H1 (cell line): ENCODE measurements around the gene BRSK2. TPM values are rescaled to one million over a fixed set of nuclear protein-coding genes. Genes with fewer than 3 reads are reported as not detected.

ENCODE experiments used
- CTCF ChIA-PET: fragments of 300-600 bp; sonication (Branson Sonifier 250); formaldehyde crosslinking; loops from one replicate; lab custom pipeline; 2021; ENCODE audit not compliant: partially characterized antibody; lab: Charles Lee
- POLR2A ChIA-PET: fragments of 300-600 bp; sonication (Branson Sonifier 250); formaldehyde crosslinking; loops from one replicate; lab custom pipeline; 2021; ENCODE audit warnings: inconsistent platforms; ENCODE audit not compliant: partially characterized antibody; lab: Charles Lee
- DNase-seq, 2 experiments: peaks; one replicate each; pipeline versions ENCODE4 v3.0.0 to v3.0.0-alpha.2; 2010 to 2022; ENCODE audit warnings: low spot score in 2 of 2, low read depth in 1 of 2, mixed read lengths in 1 of 2
- FAIRE-seq: peaks from 2 replicates; lab custom pipeline; 2011; peaks lifted over from hg19 to GRCh38; lab: Jason Lieb, UNC
- H2AFZ ChIP-seq: 2 replicates; pipeline ENCODE4 v1.8.1; 2012; ENCODE audit warnings: low read length, inconsistent platforms
- H2AK5ac ChIP-seq: 2 replicates; pipeline ENCODE4 v1.6.1; 2013; ENCODE audit warnings: low read depth, low read length
- H2BK120ac ChIP-seq: replicated peaks from 2 replicates; pipeline ENCODE3; 2013; ENCODE audit warnings: low read depth, low read length, inconsistent platforms
- H2BK12ac ChIP-seq: 2 replicates; pipeline ENCODE4 v1.6.1; 2013; ENCODE audit warnings: low read depth, low read length
- H2BK15ac ChIP-seq: 2 replicates; pipeline ENCODE4 v1.6.1; 2013; ENCODE audit warnings: low read length
- H2BK20ac ChIP-seq: 2 replicates; pipeline ENCODE4 v1.6.1; 2013; ENCODE audit warnings: low read length
- H2BK5ac ChIP-seq: 2 replicates; pipeline ENCODE4 v1.6.1; 2013; ENCODE audit warnings: low read depth, low read length
- H3K14ac ChIP-seq: 2 replicates; pipeline ENCODE4 v1.6.1; 2013; ENCODE audit warnings: inconsistent platforms; ENCODE audit not compliant: insufficient read length
- H3K18ac ChIP-seq: 2 replicates; pipeline ENCODE4 v1.6.1; 2013; ENCODE audit warnings: low read length; ENCODE audit errors: extremely low read depth
- H3K23ac ChIP-seq: 2 replicates; pipeline ENCODE4 v1.6.1; 2013; ENCODE audit warnings: inconsistent platforms; ENCODE audit not compliant: insufficient read length
- H3K23me2 ChIP-seq: 2 replicates; pipeline ENCODE4 v1.6.1; 2013; ENCODE audit warnings: low read depth, low read length
- H3K27ac ChIP-seq: 2 replicates; pipeline ENCODE4 v1.6.1; 2011; ENCODE audit warnings: low read depth, low read length, inconsistent platforms
- H3K27me3 ChIP-seq, 4 experiments: replicated peaks in 1 of 4; 1 replicate in 1 of 4; 2 replicates in 3 of 4; pipeline versions ENCODE4 v1.6.1 to v1.8.1; 2011 to 2013; ENCODE audit warnings: low read length in 3 of 4, mild to moderate bottlenecking in 3 of 4, inconsistent platforms in 2 of 4, mixed read lengths in 2 of 4, moderate library complexity in 1 of 4; ENCODE audit not compliant: control insufficient read depth in 3 of 4, insufficient read depth in 3 of 4; ENCODE audit errors: extremely low read depth in 1 of 4
- H3K36me3 ChIP-seq, 4 experiments: 2 replicates each; pipeline versions ENCODE4 v1.6.1 to v1.8.1; 2011 to 2013; ENCODE audit warnings: mild to moderate bottlenecking in 4 of 4, low read length in 3 of 4, moderate library complexity in 2 of 4, control low read depth in 1 of 4, inconsistent platforms in 1 of 4; ENCODE audit not compliant: insufficient read depth in 4 of 4, control insufficient read depth in 2 of 4
- H3K4ac ChIP-seq: replicated peaks from 2 replicates; pipeline ENCODE3; 2013; ENCODE audit warnings: low read length, low read depth, mixed read lengths, inconsistent platforms; ENCODE audit not compliant: insufficient read length
- H3K4me1 ChIP-seq, 4 experiments: replicated peaks in 1 of 4; 1 replicate in 1 of 4; 2 replicates in 3 of 4; pipeline versions ENCODE4 v1.6.1 to v1.8.1; 2011 to 2013; ENCODE audit warnings: low read length in 3 of 4, inconsistent platforms in 2 of 4, mixed read lengths in 1 of 4; ENCODE audit not compliant: insufficient read depth in 4 of 4, control insufficient read depth in 3 of 4
- H3K4me2 ChIP-seq, 2 experiments: 2 replicates each; pipeline versions ENCODE4 v1.6.1 to v1.8.1; 2011 to 2013; ENCODE audit warnings: low read depth in 2 of 2, low read length in 2 of 2, control low read depth in 1 of 2, inconsistent platforms in 1 of 2, mild to moderate bottlenecking in 1 of 2; ENCODE audit not compliant: insufficient read depth in 1 of 2
- H3K4me3 ChIP-seq, 4 experiments: fragments of 200-600, 300-600 bp in 1 of 4; sonication (generic), shearing (Covaris generic), sonication (Bioruptor Twin) in 1 of 4; 2 replicates each; pipeline versions ENCODE4 v1.5.1 to v1.8.1; 2011 to 2016; ENCODE audit warnings: low read length in 4 of 4, low read depth in 3 of 4, control low read depth in 2 of 4, inconsistent platforms in 2 of 4, mild to moderate bottlenecking in 2 of 4, mixed read lengths in 1 of 4, moderate library complexity in 1 of 4; ENCODE audit not compliant: insufficient read depth in 2 of 4; ENCODE audit errors: extremely low read depth in 1 of 4
- H3K56ac ChIP-seq: replicated peaks from 2 replicates; pipeline ENCODE3; 2013; ENCODE audit warnings: low read depth, mild to moderate bottlenecking, mixed read lengths, low read length, inconsistent platforms; ENCODE audit not compliant: insufficient read length
- H3K79me1 ChIP-seq: 2 replicates; pipeline ENCODE4 v1.6.1; 2013; ENCODE audit warnings: low read depth, low read length, control low read depth
- H3K79me2 ChIP-seq, 2 experiments: 2 replicates each; pipeline versions ENCODE4 v1.6.1 to v1.8.1; 2012 to 2013; ENCODE audit warnings: low read length in 2 of 2, mild to moderate bottlenecking in 2 of 2, inconsistent platforms in 1 of 2; ENCODE audit not compliant: insufficient read depth in 2 of 2, control insufficient read depth in 1 of 2
- H3K9ac ChIP-seq, 4 experiments: replicated peaks in 1 of 4; 1 replicate in 1 of 4; 2 replicates in 3 of 4; pipeline versions ENCODE4 v1.6.1 to v1.8.1; 2011 to 2013; ENCODE audit warnings: low read depth in 3 of 4, low read length in 3 of 4, control low read depth in 2 of 4, mild to moderate bottlenecking in 2 of 4, moderate library complexity in 2 of 4, inconsistent platforms in 1 of 4; ENCODE audit errors: extremely low read depth in 1 of 4
- H3K9me3 ChIP-seq, 2 experiments: 2 replicates each; pipeline versions ENCODE4 v1.6.1 to v1.8.1; 2012 to 2013; ENCODE audit warnings: mild to moderate bottlenecking in 2 of 2, moderate library complexity in 2 of 2, control low read depth in 1 of 2, inconsistent platforms in 1 of 2, low read depth in 1 of 2, low read length in 1 of 2, mixed read lengths in 1 of 2; ENCODE audit not compliant: insufficient read depth in 2 of 2
- H4K20me1 ChIP-seq, 2 experiments: replicated peaks in 1 of 2; 2 replicates each; pipeline versions ENCODE3 to v1.8.1; 2011 to 2013; ENCODE audit warnings: inconsistent platforms in 2 of 2, low read length in 2 of 2, mild to moderate bottlenecking in 1 of 2; ENCODE audit not compliant: insufficient read depth in 2 of 2, control insufficient read depth in 1 of 2
- H4K5ac ChIP-seq: 2 replicates; pipeline ENCODE4 v1.6.1; 2013; ENCODE audit warnings: low read length, low read depth, mixed read lengths, inconsistent platforms; ENCODE audit not compliant: insufficient read length
- H4K8ac ChIP-seq: 2 replicates; pipeline ENCODE4 v1.8.0; 2013; ENCODE audit warnings: mild to moderate bottlenecking, moderate library complexity, low read length, inconsistent platforms; ENCODE audit not compliant: insufficient read depth; ENCODE audit errors: extremely low read depth
- H4K91ac ChIP-seq: replicated peaks from 2 replicates; pipeline ENCODE3; 2013; ENCODE audit warnings: low read length, mixed read lengths, inconsistent platforms; ENCODE audit not compliant: insufficient read length
- EGR1 ChIP-seq: IDR thresholded peaks from 2 replicates; pipeline ENCODE4 v1.6.1; 2011; ENCODE audit warnings: low read depth, low read length, borderline replicate concordance
- EP300 ChIP-seq, 2 experiments: IDR thresholded peaks; 1 replicate in 1 of 2; 2 replicates in 1 of 2; pipeline ENCODE4 v1.6.1; 2011 to 2012; ENCODE audit warnings: low read depth in 2 of 2, low read length in 2 of 2, mild to moderate bottlenecking in 2 of 2, borderline replicate concordance in 1 of 2, inconsistent platforms in 1 of 2, moderate library complexity in 1 of 2
- EZH2 ChIP-seq: fragments of 200-600 bp; sonication (generic); IDR thresholded peaks from 2 replicates; pipeline ENCODE4 v1.7.1; 2012; ENCODE audit warnings: low read depth, mild to moderate bottlenecking, moderate library complexity, low read length, inconsistent platforms; ENCODE audit not compliant: severe bottlenecking
- NRF1 ChIP-seq: IDR thresholded peaks from 2 replicates; pipeline ENCODE4 v1.6.1; 2011; ENCODE audit warnings: mild to moderate bottlenecking, low read depth, low read length, improper control_type of control experiment
- POLR2A ChIP-seq, 2 experiments: IDR thresholded peaks; 1 replicate in 1 of 2; 2 replicates in 1 of 2; pipeline ENCODE4 v1.6.1; 2011; ENCODE audit warnings: low read depth in 2 of 2, low read length in 2 of 2, mild to moderate bottlenecking in 2 of 2; ENCODE audit errors: control extremely low read depth in 1 of 2
- RXRA ChIP-seq: IDR thresholded peaks from 2 replicates; pipeline ENCODE4 v1.6.1; 2011; ENCODE audit warnings: low read depth, mild to moderate bottlenecking, low read length, moderate library complexity; ENCODE audit not compliant: insufficient read depth
- SRF ChIP-seq: IDR thresholded peaks from 2 replicates; pipeline ENCODE4 v1.6.1; 2011; ENCODE audit warnings: mild to moderate bottlenecking, low read depth, low read length, moderate library complexity
- SUZ12 ChIP-seq: fragments of 200-600 bp; sonication (generic); IDR thresholded peaks from 2 replicates; pipeline ENCODE4 v1.6.1; 2012; ENCODE audit warnings: mild to moderate bottlenecking, inconsistent platforms, low read length, moderate library complexity, mixed read lengths
- TBP ChIP-seq: IDR thresholded peaks from 2 replicates; pipeline ENCODE4 v1.6.1; 2011; ENCODE audit warnings: low read depth, low read length, improper control_type of control experiment
- TCF12 ChIP-seq: IDR thresholded peaks from 2 replicates; pipeline ENCODE4 v1.6.1; 2011; ENCODE audit warnings: low read depth, mild to moderate bottlenecking, low read length
- TEAD4 ChIP-seq: IDR thresholded peaks from 2 replicates; pipeline ENCODE4 v1.6.1; 2012; ENCODE audit warnings: low read depth, low read length, inconsistent platforms, mixed read lengths
- WGBS, 2 experiments: shearing (Covaris generic) in 1 of 2; methylation state at CpG; one replicate each; pipeline versions ENCODE4 v1.1.6 to v1.1.7; 2013 to 2015; ENCODE audit warnings: low lambda C conversion rate in 2 of 2, mixed read lengths in 2 of 2, inconsistent platforms in 1 of 2, low coverage in 1 of 2, missing lambda C conversion rate in 1 of 2; ENCODE audit not compliant: insufficient replicate concordance in 2 of 2, insufficient coverage in 1 of 2, insufficient read length in 1 of 2; ENCODE audit errors: extremely low coverage in 1 of 2, missing lambda C conversion rate in 1 of 2; 5-methylcytosine and 5-hydroxymethylcytosine counted together
- polyA plus RNA-seq, 7 experiments: library from polyadenylated mRNA; depleted of rRNA in 3 of 7; stranded (reverse) in 5 of 7; unstranded in 2 of 7; fragments of >200 nt in 5 of 7; fragments of 200-250 nt in 2 of 7; gene quantifications; 1 replicate in 5 of 7; 2 replicates in 1 of 7; 4 replicates in 1 of 7; pipeline versions ENCODE4 v1.2.1 to v1.2.3, GENCODE V29; 2011 to 2013; ENCODE audit warnings: missing spikeins in 2 of 7, mixed read lengths in 2 of 7
- total RNA-seq: library from RNA; stranded (reverse); fragmentation: NEBNext Ultra II Directional; extraction: Animal tissue kit (Norgen Biotek cat#: 25700); gene quantifications from 2 replicates; pipeline ENCODE4 v1.2.1, GENCODE V29; 2021
- TF ChIP-seq, protein P1 (sequence below), 3 experiments: IDR thresholded peaks; 1 replicate in 2 of 3; 2 replicates in 1 of 3; pipeline versions ENCODE4 v1.5.1 to v1.6.1; 2011; ENCODE audit warnings: low read length in 3 of 3, mild to moderate bottlenecking in 3 of 3, inconsistent platforms in 2 of 3, low read depth in 1 of 3, moderate library complexity in 1 of 3; ENCODE audit not compliant: insufficient read depth in 1 of 3; ENCODE audit errors: control extremely low read depth in 1 of 3

BRSK2 gene
- total and polyA plus RNA-seq, 2 of the 8 experiments (the other 6 are each of a cell fraction or from before 2014, with no cell fraction given): 17.3 to 27.1 TPM

DNA sequence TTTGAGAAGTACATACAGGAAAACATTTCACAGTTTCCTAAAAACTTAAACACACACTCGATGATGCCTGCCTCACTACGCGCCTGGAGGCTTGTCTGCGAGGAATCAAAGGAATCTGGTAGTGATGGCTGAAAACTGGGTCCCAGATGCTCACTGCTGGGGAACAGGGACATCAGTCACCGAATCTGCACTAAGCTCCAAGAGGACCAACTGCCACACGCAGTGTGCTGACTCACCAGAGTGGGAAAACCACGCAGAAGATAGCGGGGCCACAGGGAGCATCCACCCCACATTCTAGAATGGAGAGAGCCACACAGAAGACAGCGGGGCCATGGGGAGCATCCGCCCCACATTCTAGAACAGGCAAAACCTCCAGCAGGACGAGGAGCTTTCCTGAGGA is 121.2 kb downstream of the BRSK2 start:
- CTCF ChIA-PET: interaction anchor here (1.0 kb wide), 2 partner anchors 9 to 26 kb away, joined by 3 read pairs; no protein-coding TSS in a partner anchor
- no peak overlapping the region for H3K9ac ChIP-seq
- no peak for TF ChIP-seq TEAD4
- no peak for TF ChIP-seq SRF
- TF ChIP-seq, protein P1, sequence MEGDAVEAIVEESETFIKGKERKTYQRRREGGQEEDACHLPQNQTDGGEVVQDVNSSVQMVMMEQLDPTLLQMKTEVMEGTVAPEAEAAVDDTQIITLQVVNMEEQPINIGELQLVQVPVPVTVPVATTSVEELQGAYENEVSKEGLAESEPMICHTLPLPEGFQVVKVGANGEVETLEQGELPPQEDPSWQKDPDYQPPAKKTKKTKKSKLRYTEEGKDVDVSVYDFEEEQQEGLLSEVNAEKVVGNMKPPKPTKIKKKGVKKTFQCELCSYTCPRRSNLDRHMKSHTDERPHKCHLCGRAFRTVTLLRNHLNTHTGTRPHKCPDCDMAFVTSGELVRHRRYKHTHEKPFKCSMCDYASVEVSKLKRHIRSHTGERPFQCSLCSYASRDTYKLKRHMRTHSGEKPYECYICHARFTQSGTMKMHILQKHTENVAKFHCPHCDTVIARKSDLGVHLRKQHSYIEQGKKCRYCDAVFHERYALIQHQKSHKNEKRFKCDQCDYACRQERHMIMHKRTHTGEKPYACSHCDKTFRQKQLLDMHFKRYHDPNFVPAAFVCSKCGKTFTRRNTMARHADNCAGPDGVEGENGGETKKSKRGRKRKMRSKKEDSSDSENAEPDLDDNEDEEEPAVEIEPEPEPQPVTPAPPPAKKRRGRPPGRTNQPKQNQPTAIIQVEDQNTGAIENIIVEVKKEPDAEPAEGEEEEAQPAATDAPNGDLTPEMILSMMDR (IDR thresholded peaks at IDR 0.05; ENCODE audit: control extremely low read depth in 1 of 3, insufficient read depth in 1 of 3, low read depth in 1 of 3, low read length in 3 of 3): no peak
- no peak for TF ChIP-seq POLR2A (IDR thresholded peaks at IDR 0.05; ENCODE audit: control extremely low read depth in 1 of 2, low read depth in 2 of 2, low read length in 2 of 2)
- no peak for TF ChIP-seq RXRA
- TF ChIP-seq SUZ12: no peak
- TF ChIP-seq EP300 (IDR thresholded peaks at IDR 0.05; ENCODE audit: borderline replicate concordance in 1 of 2, low read depth in 2 of 2, low read length in 2 of 2): no peak
- no peak for TF ChIP-seq TCF12
- no peak for TF ChIP-seq TBP
- no peak for TF ChIP-seq EGR1
- TF ChIP-seq NRF1: no peak
- TF ChIP-seq EZH2: no peak

More for the DNA sequence above, 121.2 kb downstream of the BRSK2 start:
- H4K8ac ChIP-seq: peak overlapping the region; percentile 35; the same call in 1 of the 2 replicates
- H2BK15ac ChIP-seq: no peak overlapping the region
- H3K56ac ChIP-seq: no peak overlapping the region
- no peaks in the 10 kb centered on the region for H3K27me3 ChIP-seq
- no peak overlapping the region for H3K18ac ChIP-seq
- no peak for FAIRE-seq
- no peak overlapping the region for H4K5ac ChIP-seq
- no peaks in the 10 kb centered on the region for H3K23me2 ChIP-seq
- no peak overlapping the region for H2BK20ac ChIP-seq
- peaks cover 0 to 21% (median 15%) of the 10 kb centered on the region in 4 experiments; a peak in 6 of 7 replicates for H3K4me1 ChIP-seq
- no peak overlapping the region for H3K4me3 ChIP-seq
- H3K4ac ChIP-seq: no peak overlapping the region
- H4K20me1 ChIP-seq: peaks cover 2 to 20% of the 10 kb centered on the region in 2 experiments
- H3K79me1 ChIP-seq: peaks cover 22% of the 10 kb centered on the region
- H3K14ac ChIP-seq: no peak overlapping the region
- H3K27ac ChIP-seq: no peak overlapping the region
- POLR2A ChIA-PET: interaction anchor here (1.1 to 1.5 kb wide), 2 partner anchors 102 to 160 kb away, joined by 3 read pairs; no protein-coding TSS in a partner anchor
- no peaks in the 10 kb centered on the region for H3K9me3 ChIP-seq
- no peak overlapping the region for H4K91ac ChIP-seq
- no peak overlapping the region for H3K4me2 ChIP-seq
- no peak overlapping the region; the same call in 1 of the 2 replicates for H2BK12ac ChIP-seq
- no peak overlapping the region for H2AFZ ChIP-seq
- H3K79me2 ChIP-seq: peaks cover 0 to 24% of the 10 kb centered on the region in 2 experiments; a peak in 1 of 4 replicates
- H2AK5ac ChIP-seq: no peak overlapping the region
- H3K36me3 ChIP-seq: no peaks in the 10 kb centered on the region
- 88% methylated on average over 11 of the region's 11 CpGs; no CpG with 5 or more reads in 1 of the 2 experiments for WGBS, 2 experiments
- H3K23ac ChIP-seq: no peak overlapping the region
- H2BK5ac ChIP-seq: no peak overlapping the region
- no peak for DNase-seq
- H2BK120ac ChIP-seq: no peak overlapping the region
